Measurements from ENCODE around the gene NFKBIB. TPM values are rescaled to one million over a fixed set of nuclear protein-coding genes. Genes with fewer than 3 reads are reported as not detected.

Gene NFKBIB
- total RNA-seq, 1 experiment from 2014 or later, result 33.8 TPM

DNA sequence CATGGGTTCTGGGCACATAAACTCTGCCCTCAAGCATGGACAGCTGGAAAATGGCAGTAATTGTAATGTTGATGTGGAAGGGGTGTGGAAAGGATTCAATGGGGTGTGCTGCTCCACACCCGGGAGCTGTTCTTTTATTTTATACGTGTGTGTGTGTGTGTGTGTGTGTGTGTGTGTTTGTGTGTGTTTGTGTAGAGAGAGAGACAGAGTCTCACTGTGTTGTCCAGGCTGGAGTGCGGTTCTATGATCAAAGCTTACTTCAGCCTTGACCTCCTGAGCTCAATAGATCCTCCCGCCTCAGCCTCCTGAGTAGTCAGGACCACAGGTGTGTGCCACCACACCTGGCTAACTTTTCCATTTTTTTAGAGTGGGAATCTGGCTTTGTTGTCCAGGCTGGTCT, 33.8 kb downstream of the NFKBIB start:
- Histone ChIP-seq H4K8ac (replicated peaks; ENCODE audit: insufficient read length, low read depth, low read length) (no peak overlapping the region), H3K79me1 (ENCODE audit: insufficient read depth, low read depth, low read length, poor library complexity, severe bottlenecking) (peaks cover 2% of the 10 kb centered on the region), H3K27me3 (ENCODE audit: insufficient read depth, low read length) (no peaks in the 10 kb centered on the region), H3K14ac (ENCODE audit: insufficient read depth, low read length) (no peak overlapping the region), H3K4ac (ENCODE audit: low read depth, low read length) (no peak overlapping the region), H4K5ac (ENCODE audit: insufficient read length, low read depth, low read length) (no peak overlapping the region), H3K18ac (ENCODE audit: insufficient read length, low read depth, low read length) (no peak overlapping the region), H3K27ac (ENCODE audit: insufficient read length, low read depth, low read length) (no peak overlapping the region), H2BK15ac (ENCODE audit: low read depth, low read length) (no peak overlapping the region), H4K20me1 (ENCODE audit: control insufficient read depth, insufficient read depth, insufficient read length) (no peaks in the 10 kb centered on the region), H2BK5ac (ENCODE audit: insufficient read length, low read length) (no peak overlapping the region), H3K9ac (ENCODE audit: extremely low read depth, insufficient read length, low read length) (no peak overlapping the region), H3K4me2 (ENCODE audit: insufficient read depth, insufficient read length, low read length) (no peak overlapping the region), H3K56ac (ENCODE audit: insufficient read length, low read depth, low read length) (no peak overlapping the region), H2BK120ac (ENCODE audit: low read depth, low read length, poor library complexity, severe bottlenecking) (no peak overlapping the region), H3K23me2 (ENCODE audit: insufficient read length, low read depth, low read length, poor library complexity, severe bottlenecking) (peaks cover 10% of the 10 kb centered on the region), H2BK12ac (ENCODE audit: insufficient read length, low read depth, low read length) (no peak overlapping the region), H3T11ph (ENCODE audit: low read length) (no peak overlapping the region), H3K23ac (ENCODE audit: insufficient read length, low read depth, low read length) (no peak overlapping the region), H2AK5ac (ENCODE audit: insufficient read length, low read length) (no peak overlapping the region), H3K79me2 (ENCODE audit: insufficient read depth, low read length) (peaks cover 11% of the 10 kb centered on the region; the same call in 1 of the 2 replicates), H3K4me1 (ENCODE audit: insufficient read depth, low read length) (no peaks in the 10 kb centered on the region), H4K91ac (ENCODE audit: insufficient read length, low read depth, low read length) (no peak overlapping the region), H2AFZ (ENCODE audit: low read length) (no peak overlapping the region), H2BK20ac (ENCODE audit: low read depth, low read length, poor library complexity, severe bottlenecking) (no peak overlapping the region), H3K9me3 (ENCODE audit: control insufficient read depth, low read depth, low read length) (peaks cover 21% of the 10 kb centered on the region)
- WGBS (ENCODE audit: extremely low coverage, insufficient read length, low lambda C conversion rate), result no CpG with 5 or more reads among the region's 4 CpGs
- Mint-ChIP-seq H3K36me3 (ENCODE audit: insufficient read depth in 1 of 3, low read depth in 3 of 3) (peaks cover 40 to 47% (median 46%) of the 10 kb centered on the region in 3 experiments), H3K27ac (peak overlapping the region in 1 of 3 experiments; percentile 28; a peak in 1 of 7 replicates), H3K9me3 (peaks cover 31 to 35% of the 10 kb centered on the region in 2 experiments), H3K4me3 (peak overlapping the region in 1 of 2 experiments; percentile 5; a peak in 1 of 5 replicates), H3K27me3 (ENCODE audit: low read depth) (peaks cover 18% of the 10 kb centered on the region), H3K4me1 (peaks cover 8 to 14% of the 10 kb centered on the region in 2 experiments)
- TF ChIP-seq CTCF (conservative IDR thresholded peaks at IDR 0.05), result no peak
- no peak for DNase-seq
